Mesenchymal stem cell (in vitro differentiated cells and primary cell): ENCODE results near the gene ATP8B4.
A peak's percentile ranks its signal among the peaks of the same experiment; 100 is the strongest.
"Not testable (repeated sequence)": the region's sequence is repeated elsewhere in the genome, so short reads cannot be mapped to it uniquely, and the experiment has no call there.

Experiments
- DNase-seq: peaks from one replicate; pipeline ENCODE4 v3.0.0-alpha.2; 2013
- H2AFZ ChIP-seq: one replicate; pipeline ENCODE4 v1.6.1; 2013; ENCODE audit warnings: low read depth, mild to moderate bottlenecking, control low read depth, inconsistent platforms, low read length, moderate library complexity
- H2AK5ac ChIP-seq: 2 replicates; pipeline ENCODE4 v1.6.1; 2013; ENCODE audit warnings: low read length, moderate library complexity, mild to moderate bottlenecking, inconsistent platforms; ENCODE audit not compliant: severe bottlenecking
- H2BK120ac ChIP-seq: one replicate; pipeline ENCODE4 v1.6.1; 2013; ENCODE audit warnings: low read depth, mild to moderate bottlenecking, inconsistent platforms, low read length, moderate library complexity
- H2BK12ac ChIP-seq, 2 experiments: one replicate each; pipeline ENCODE4 v1.6.1; 2013; ENCODE audit warnings: inconsistent platforms in 2 of 2, low read length in 2 of 2, mild to moderate bottlenecking in 2 of 2, moderate library complexity in 2 of 2, control low read depth in 1 of 2
- H2BK15ac ChIP-seq: one replicate; pipeline ENCODE4 v1.6.1; 2013; ENCODE audit warnings: mild to moderate bottlenecking, low read depth, inconsistent platforms; ENCODE audit not compliant: poor library complexity, severe bottlenecking
- H2BK5ac ChIP-seq: 2 replicates; pipeline ENCODE4 v1.6.1; 2013; ENCODE audit warnings: low read depth, mild to moderate bottlenecking, low read length, control low read depth, inconsistent platforms; ENCODE audit not compliant: poor library complexity, severe bottlenecking
- H3K14ac ChIP-seq, 2 experiments: one replicate each; pipeline ENCODE4 v1.6.1; 2013; ENCODE audit warnings: inconsistent platforms in 2 of 2, low read length in 2 of 2, control low read depth in 1 of 2, mild to moderate bottlenecking in 1 of 2, moderate library complexity in 1 of 2
- H3K18ac ChIP-seq, 2 experiments: one replicate each; pipeline ENCODE4 v1.6.1; 2013; ENCODE audit warnings: inconsistent platforms in 2 of 2, low read length in 2 of 2, control low read depth in 1 of 2, low read depth in 1 of 2, mild to moderate bottlenecking in 1 of 2
- H3K23ac ChIP-seq, 2 experiments: one replicate each; pipeline ENCODE4 v1.6.1; 2013; ENCODE audit warnings: inconsistent platforms in 2 of 2, low read length in 2 of 2, mild to moderate bottlenecking in 2 of 2, moderate library complexity in 2 of 2, control low read depth in 1 of 2
- H3K27ac ChIP-seq: 2 replicates; pipeline ENCODE4 v1.5.1; 2013; ENCODE audit warnings: mild to moderate bottlenecking, moderate library complexity, low read length, control low read depth, inconsistent platforms; ENCODE audit not compliant: poor library complexity, severe bottlenecking
- H3K27me3 ChIP-seq, 2 experiments: 2 replicates each; pipeline versions ENCODE4 v1.6.1 to v1.7.0; 2013; ENCODE audit warnings: low read length in 2 of 2, mild to moderate bottlenecking in 2 of 2, moderate library complexity in 2 of 2, control low read depth in 1 of 2, inconsistent platforms in 1 of 2; ENCODE audit not compliant: control insufficient read depth in 1 of 2, insufficient read depth in 1 of 2
- H3K36me3 ChIP-seq, 2 experiments: 2 replicates each; pipeline versions ENCODE4 v1.6.1 to v1.7.0; 2013; ENCODE audit warnings: low read length in 2 of 2, control low read depth in 1 of 2, inconsistent platforms in 1 of 2, low read depth in 1 of 2, mild to moderate bottlenecking in 1 of 2; ENCODE audit not compliant: insufficient read depth in 2 of 2, control insufficient read depth in 1 of 2
- H3K4ac ChIP-seq, 2 experiments: one replicate each; pipeline ENCODE4 v1.6.1; 2013; ENCODE audit warnings: inconsistent platforms in 2 of 2, low read length in 2 of 2, mild to moderate bottlenecking in 2 of 2, moderate library complexity in 2 of 2, control low read depth in 1 of 2, low read depth in 1 of 2
- H3K4me1 ChIP-seq: 2 replicates; pipeline ENCODE4 v1.6.1; 2013; ENCODE audit warnings: low read depth, low read length, control low read depth; ENCODE audit not compliant: control insufficient read depth, insufficient read depth
- H3K4me2 ChIP-seq: 2 replicates; pipeline ENCODE4 v1.6.1; 2013; ENCODE audit warnings: low read length, mild to moderate bottlenecking, inconsistent platforms; ENCODE audit not compliant: poor library complexity, severe bottlenecking
- H3K4me3 ChIP-seq, 2 experiments: 2 replicates each; pipeline versions ENCODE4 v1.5.1 to v1.7.0; 2013; ENCODE audit warnings: low read length in 2 of 2, mild to moderate bottlenecking in 2 of 2, control low read depth in 1 of 2, low read depth in 1 of 2; ENCODE audit not compliant: insufficient read depth in 1 of 2
- H3K79me1 ChIP-seq: replicated peaks from 2 replicates; pipeline ENCODE4 v1.6.1; 2013; ENCODE audit warnings: mild to moderate bottlenecking, control low read depth, low read length, inconsistent platforms; ENCODE audit not compliant: poor library complexity, severe bottlenecking
- H3K9ac ChIP-seq: 2 replicates; pipeline ENCODE4 v1.7.0; 2013; ENCODE audit warnings: mild to moderate bottlenecking, low read length, moderate library complexity
- H3K9me3 ChIP-seq: 2 replicates; pipeline ENCODE4 v1.7.0; 2013; ENCODE audit warnings: mild to moderate bottlenecking, low read length; ENCODE audit not compliant: control insufficient read depth
- H4K8ac ChIP-seq: one replicate; pipeline ENCODE4 v1.6.1; 2013; ENCODE audit warnings: inconsistent platforms, mild to moderate bottlenecking, low read length, moderate library complexity
- H4K91ac ChIP-seq: one replicate; pipeline ENCODE4 v1.6.1; 2013; ENCODE audit warnings: mild to moderate bottlenecking, low read length, inconsistent platforms
- WGBS: methylation state at CpG from one replicate; pipeline ENCODE4 v1.1.7; 2013; ENCODE audit warnings: mixed read lengths; 5-methylcytosine and 5-hydroxymethylcytosine counted together

ATP8B4 gene

GRCh38 chr15:50135031-50135551 is 16.1 kb upstream of the ATP8B4 start:
- H2BK12ac ChIP-seq = no peak overlapping the region
- no peaks in the 10 kb centered on the region for H3K36me3 ChIP-seq
- H3K23ac ChIP-seq = no peak overlapping the region
- peak overlapping the region in 1 of 2 experiments; percentile 80 for H3K4ac ChIP-seq
- no peak overlapping the region for H2AK5ac ChIP-seq
- H2BK120ac ChIP-seq = no peak overlapping the region
- H3K27ac ChIP-seq = peak overlapping the region; percentile 78
- peak overlapping the region; percentile 86 for H3K9ac ChIP-seq
- peaks cover 4% of the 10 kb centered on the region for H3K4me1 ChIP-seq
- peak; percentile 67 for DNase-seq
- no peak overlapping the region for H3K14ac ChIP-seq
- no peak overlapping the region for H4K8ac ChIP-seq
- no peaks in the 10 kb centered on the region for H3K27me3 ChIP-seq
- 19% methylated on average over 5 of the region's 5 CpGs for WGBS
- H4K91ac ChIP-seq = peak overlapping the region; percentile 50
- H2BK5ac ChIP-seq = no peak overlapping the region
- no peak overlapping the region for H3K4me2 ChIP-seq
- peak overlapping the region; percentile 62 to 70 for H3K18ac ChIP-seq
- no peaks in the 10 kb centered on the region for H3K9me3 ChIP-seq
- H2AFZ ChIP-seq = no peak overlapping the region
- H3K79me1 ChIP-seq = no peaks in the 10 kb centered on the region
- no peak overlapping the region for H2BK15ac ChIP-seq
- H3K4me3 ChIP-seq = no peak overlapping the region

GRCh38 chr15:50134524-50135024 is 15.5 kb upstream of the ATP8B4 start:
- Histone ChIP-seq H3K27ac (peak overlapping the region; percentile 78), H3K79me1 (no peaks in the 10 kb centered on the region), H3K18ac (no peak overlapping the region), H3K9ac (peak overlapping the region; percentile 86), H3K4me3 (no peak overlapping the region), H3K4ac (no peak overlapping the region), H2BK12ac (no peak overlapping the region), H3K4me1 (peaks cover 4% of the 10 kb centered on the region), H3K4me2 (no peak overlapping the region), H4K8ac (no peak overlapping the region), H3K36me3 (no peaks in the 10 kb centered on the region), H2BK120ac (no peak overlapping the region), H4K91ac (no peak overlapping the region), H3K27me3 (no peaks in the 10 kb centered on the region), H3K23ac (no peak overlapping the region), H2BK5ac (no peak overlapping the region), H2BK15ac (no peak overlapping the region), H3K14ac (no peak overlapping the region), H2AK5ac (no peak overlapping the region), H2AFZ (no peak overlapping the region), H3K9me3 (no peaks in the 10 kb centered on the region)
- peak; percentile 92 for DNase-seq
- 0% methylated on average over 1 of the region's 2 CpGs for WGBS

- H3K4me2 ChIP-seq, H3K9me3 ChIP-seq, H2BK12ac ChIP-seq, H4K8ac ChIP-seq, H3K27me3 ChIP-seq, H3K79me1 ChIP-seq, H2BK15ac ChIP-seq, H3K27ac ChIP-seq, H2BK120ac ChIP-seq, H2AFZ ChIP-seq, H3K14ac ChIP-seq, H3K18ac ChIP-seq, H3K9ac ChIP-seq, H3K23ac ChIP-seq, H2AK5ac ChIP-seq, H4K91ac ChIP-seq, DNase-seq, H3K4me1 ChIP-seq, H3K4me3 ChIP-seq, H2BK5ac ChIP-seq, H3K36me3 ChIP-seq, H3K4ac ChIP-seq: not testable (repeated sequence)
- WGBS = 97% methylated on average over 3 of the region's 3 CpGs
Observed at GRCh38 chr15:50132251-50132984, 13.4 kb upstream of the ATP8B4 start.

- Histone ChIP-seq H3K23ac (no peak overlapping the region), H3K4me3 (no peak overlapping the region), H4K8ac (no peak overlapping the region), H3K9ac (no peak overlapping the region), H3K4me2 (no peak overlapping the region), H4K91ac (no peak overlapping the region), H3K4ac (no peak overlapping the region), H2AK5ac (no peak overlapping the region), H2BK12ac (no peak overlapping the region), H3K79me1 (no peaks in the 10 kb centered on the region), H3K36me3 (no peaks in the 10 kb centered on the region), H3K9me3 (no peaks in the 10 kb centered on the region), H2BK120ac (no peak overlapping the region), H3K14ac (no peak overlapping the region), H3K27me3 (no peaks in the 10 kb centered on the region), H2AFZ (no peak overlapping the region), H3K27ac (no peak overlapping the region), H3K4me1 (peaks cover 1% of the 10 kb centered on the region), H3K18ac (no peak overlapping the region), H2BK15ac (no peak overlapping the region), H2BK5ac (no peak overlapping the region)
- no peak for DNase-seq
- WGBS = no CpG with 5 or more reads among the region's 1 CpG
Observed at GRCh38 chr15:50131617-50132016, 12.6 kb upstream of the ATP8B4 start.
